WERI-Rb-1 (cell line): Measurements from ENCODE around the gene RIMBP2.
A peak's percentile ranks its signal among the peaks of the same experiment; 100 is the strongest.

Experiments used
- DNase-seq: peaks from one replicate; pipeline ENCODE4 v3.0.0-alpha.2; 2020
- H3K27ac ChIP-seq: fragments of 250-450 bp; sonication (Bioruptor Pico); 2 replicates; pipeline ENCODE4 v1.5.1; 2020; ENCODE audit warnings: mild to moderate bottlenecking, moderate library complexity
- H3K27me3 ChIP-seq: fragments of 250-450 bp; sonication (Bioruptor Pico); 2 replicates; pipeline ENCODE4 v1.5.1; 2021; ENCODE audit warnings: mild to moderate bottlenecking, low read depth, moderate library complexity; ENCODE audit not compliant: insufficient read depth, severe bottlenecking
- H3K36me3 ChIP-seq: fragments of 250-450 bp; sonication (Bioruptor Pico); 2 replicates; pipeline ENCODE4 v1.5.1; 2020; ENCODE audit warnings: mild to moderate bottlenecking, moderate library complexity
- H3K4me3 ChIP-seq: 2 replicates; pipeline ENCODE4 v1.5.1; 2011; ENCODE audit warnings: low read depth, mild to moderate bottlenecking, control low read depth, low read length
- H3K9me3 ChIP-seq: fragments of 250-450 bp; sonication (Bioruptor Pico); 2 replicates; pipeline ENCODE4 v1.5.1; 2021; ENCODE audit warnings: mild to moderate bottlenecking, moderate library complexity; ENCODE audit not compliant: severe bottlenecking
- CTCF ChIP-seq: IDR thresholded peaks from 2 replicates; pipeline ENCODE4 v1.5.1; 2011; ENCODE audit warnings: low read depth, mild to moderate bottlenecking, control low read depth, inconsistent platforms, low read length

Gene RIMBP2

DNA sequence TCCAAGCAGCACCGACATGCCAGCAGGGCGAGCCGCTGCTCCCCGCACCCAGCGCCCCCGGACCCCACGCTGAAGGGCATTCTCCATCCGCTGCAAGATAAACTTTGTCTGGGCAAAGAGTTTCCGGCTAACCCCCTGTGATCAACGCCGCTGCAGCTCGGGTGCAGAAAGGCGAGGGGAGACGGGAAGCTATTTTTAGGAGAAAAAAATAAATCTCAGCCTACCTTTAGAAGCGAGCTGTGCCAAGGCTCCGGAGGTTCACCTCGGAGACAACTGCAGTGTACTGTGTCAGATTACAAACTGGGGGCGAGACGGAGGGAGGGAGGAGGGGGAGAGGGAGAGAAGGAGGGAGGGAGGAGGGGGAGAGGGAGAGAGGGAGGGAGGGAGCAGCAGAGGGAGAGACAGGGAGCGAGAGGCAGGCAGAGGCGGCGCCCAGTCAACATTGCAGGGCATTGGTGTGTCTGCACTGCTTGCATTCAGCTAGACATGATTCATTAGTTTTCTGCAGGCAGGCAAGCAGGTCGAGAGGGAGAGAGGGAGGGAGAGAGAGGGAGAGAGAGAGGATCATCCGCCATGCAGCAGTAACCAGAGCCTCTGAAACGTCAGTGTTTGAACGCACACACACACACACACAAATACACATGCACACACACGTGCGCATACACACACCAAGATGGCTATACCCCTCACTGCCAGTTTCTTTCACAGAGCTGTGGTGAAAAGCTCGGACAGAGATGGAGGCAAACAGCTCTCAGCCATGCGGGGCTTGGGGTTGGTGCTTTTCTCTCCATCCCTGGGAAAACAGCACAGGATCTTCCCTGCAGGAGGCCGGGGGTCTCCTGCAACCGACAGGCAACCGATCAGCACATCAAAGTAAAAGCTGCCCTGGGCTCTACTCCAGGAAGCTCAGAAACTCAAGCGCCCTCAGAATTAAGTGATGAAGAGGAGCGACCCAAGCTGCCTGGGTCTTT is at the start of gene RIMBP2:
TSS of gene RIMBP2 (minus strand) at position 302 of the 971 bp plus-strand sequence. CDS start 237,286 bp downstream, outside the sequence.
- peak; percentile 86 for DNase-seq
- peak within 1 kb of the TSS; percentile 80 for H3K27ac ChIP-seq
- peaks cover 5% of the 10 kb centered on the region for H3K9me3 ChIP-seq
- H3K27me3 ChIP-seq, result no peaks in the 10 kb centered on the region
- no peaks in the 10 kb centered on the region; the same call in 1 of the 2 replicates for H3K36me3 ChIP-seq
- TF ChIP-seq CTCF, result no peak
- peak within 1 kb of the TSS; percentile 95 for H3K4me3 ChIP-seq

DNA sequence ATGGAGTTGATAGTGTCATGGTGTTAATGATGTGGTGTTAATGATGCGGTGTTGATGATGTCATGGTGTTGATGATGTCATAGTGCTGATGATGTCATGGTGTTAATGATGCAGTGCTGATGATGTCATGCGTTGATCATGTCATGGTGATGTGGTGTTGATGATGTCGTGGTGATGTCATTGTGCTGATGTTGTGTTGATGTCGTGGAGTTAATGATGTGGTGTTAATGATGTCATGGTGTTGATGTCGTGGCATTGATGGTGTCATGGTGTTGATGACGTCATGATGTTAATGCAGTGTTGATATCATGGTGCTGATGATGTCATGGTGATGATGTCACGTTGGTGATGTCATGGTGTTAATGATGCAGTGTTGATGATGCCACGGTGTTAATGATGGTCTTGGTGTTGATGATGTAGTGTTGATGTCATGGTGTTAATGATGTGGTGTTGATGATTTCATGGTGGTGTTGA is 49.1 kb upstream of the RIMBP2 start:
- DNase-seq, result no peak
- Histone ChIP-seq H3K4me3 (no peak overlapping the region), H3K27me3 (no peaks in the 10 kb centered on the region), H3K36me3 (no peaks in the 10 kb centered on the region), H3K9me3 (peaks cover 16% of the 10 kb centered on the region), H3K27ac (no peak overlapping the region)
- no peak for TF ChIP-seq CTCF

GRCh38 chr12:130764475-130765185 is 48.5 kb upstream of the RIMBP2 start:
- Histone ChIP-seq H3K9me3 (peaks cover 16% of the 10 kb centered on the region), H3K27me3 (no peaks in the 10 kb centered on the region), H3K27ac (no peak overlapping the region), H3K4me3 (no peak overlapping the region), H3K36me3 (no peaks in the 10 kb centered on the region)
- no peak for TF ChIP-seq CTCF
- DNase-seq, result no peak

DNA sequence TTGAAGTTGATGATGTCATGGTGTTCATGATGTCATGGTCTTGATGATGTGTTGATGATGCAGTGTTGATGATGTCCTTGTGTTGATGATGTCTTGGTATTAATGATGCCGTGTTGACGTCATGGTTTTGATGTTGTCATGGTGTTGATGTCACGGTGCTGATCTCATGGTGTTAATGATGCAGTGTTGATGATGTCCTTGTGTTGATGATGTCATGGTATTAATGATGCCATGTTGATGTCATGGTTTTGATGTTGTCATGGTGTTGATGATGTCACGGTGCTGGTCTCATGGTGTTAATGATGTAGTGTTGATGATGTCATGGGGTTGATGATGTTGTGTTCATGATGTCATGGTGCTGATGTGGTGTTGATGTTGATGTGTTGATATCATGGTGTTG is 48.0 kb upstream of the RIMBP2 start:
- TF ChIP-seq CTCF, result no peak
- Histone ChIP-seq H3K9me3 (peaks cover 16% of the 10 kb centered on the region), H3K27me3 (no peaks in the 10 kb centered on the region), H3K27ac (no peak overlapping the region), H3K4me3 (no peak overlapping the region), H3K36me3 (no peaks in the 10 kb centered on the region)
- DNase-seq, result no peak

DNA sequence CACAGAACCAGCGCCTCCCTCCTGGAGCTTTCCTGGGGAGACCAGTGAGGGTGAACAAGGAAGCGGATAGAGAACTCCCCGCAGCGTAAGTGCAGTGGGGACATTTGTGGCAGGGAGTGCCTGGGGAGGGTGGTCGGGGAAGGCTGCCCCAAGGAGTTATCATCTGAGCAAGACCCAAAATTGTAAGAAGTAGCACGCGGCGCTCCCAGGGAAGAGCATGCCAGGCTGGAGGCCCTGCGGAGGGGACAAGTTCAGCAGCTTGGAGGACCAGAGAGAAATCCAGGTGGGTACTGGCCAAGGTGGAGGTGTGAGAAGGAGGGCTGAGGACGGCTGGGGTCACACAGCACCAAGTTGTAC is 46.2 kb upstream of the RIMBP2 start:
- Histone ChIP-seq H3K27me3 (no peaks in the 10 kb centered on the region), H3K4me3 (no peak overlapping the region), H3K27ac (no peak overlapping the region), H3K9me3 (peaks cover 16% of the 10 kb centered on the region), H3K36me3 (no peaks in the 10 kb centered on the region)
- TF ChIP-seq CTCF, result no peak
- DNase-seq, result no peak
